Measurements from ENCODE around the gene ZMIZ1.

ZMIZ1 gene

DNA sequence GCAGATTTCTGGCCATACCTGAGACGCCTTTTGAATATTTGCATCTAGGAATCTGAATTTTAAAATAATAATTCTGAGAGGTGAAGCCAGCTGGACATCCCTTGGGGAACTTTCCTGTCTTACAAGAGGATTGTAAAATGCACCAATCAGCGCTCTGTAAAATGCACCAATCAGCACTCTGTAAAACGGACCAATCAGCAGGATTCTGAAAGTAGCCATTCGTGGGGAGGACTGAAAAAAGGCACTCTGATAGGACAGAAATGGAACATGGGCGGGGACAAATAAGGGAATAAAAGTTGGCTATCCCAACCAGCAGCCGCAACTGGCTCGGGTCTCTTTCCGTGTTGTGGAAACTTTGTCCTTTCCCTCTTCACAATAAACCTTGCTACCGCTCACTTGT lies 288.4 kb downstream of the ZMIZ1 start:
- H3K9ac ChIP-seq (ENCODE audit: low read depth, low read length), result no peak overlapping the region
- H3K9me3 ChIP-seq (ENCODE audit: control insufficient read depth, insufficient read depth, low read length), result no peaks in the 10 kb centered on the region
- no peaks in the 10 kb centered on the region for H3K4me1 ChIP-seq (ENCODE audit: insufficient read depth, low read length)
- peaks cover 12% of the 10 kb centered on the region for H3K36me3 ChIP-seq (ENCODE audit: insufficient read depth, low read length)

DNA sequence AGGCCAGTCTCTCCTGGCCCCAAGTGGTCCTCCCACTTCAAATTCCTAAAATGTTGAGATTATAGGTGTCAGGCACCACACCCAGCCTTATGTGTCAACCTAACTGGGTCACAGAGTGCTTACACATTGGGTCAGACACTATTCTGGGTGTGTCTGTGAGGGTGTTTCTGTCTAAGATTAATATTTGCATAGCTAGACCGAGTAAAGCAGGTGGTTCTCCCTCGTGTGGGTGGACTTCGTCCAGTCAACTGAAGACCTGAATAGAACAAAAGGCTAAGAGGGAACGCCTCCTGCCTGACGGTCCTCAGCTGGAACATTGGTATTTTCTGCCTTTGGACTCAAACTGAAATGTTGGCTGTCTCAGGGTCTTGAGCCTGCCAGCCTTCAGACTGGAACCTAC lies 290.0 kb downstream of the ZMIZ1 start:
- no peak overlapping the region for H3K9ac ChIP-seq (ENCODE audit: low read depth, low read length)
- H3K36me3 ChIP-seq (ENCODE audit: insufficient read depth, low read length), result peaks cover 6% of the 10 kb centered on the region; the same call in 1 of the 2 replicates
- H3K4me1 ChIP-seq (ENCODE audit: insufficient read depth, low read length), result no peaks in the 10 kb centered on the region
- no peaks in the 10 kb centered on the region for H3K9me3 ChIP-seq (ENCODE audit: control insufficient read depth, insufficient read depth, low read length)

DNA sequence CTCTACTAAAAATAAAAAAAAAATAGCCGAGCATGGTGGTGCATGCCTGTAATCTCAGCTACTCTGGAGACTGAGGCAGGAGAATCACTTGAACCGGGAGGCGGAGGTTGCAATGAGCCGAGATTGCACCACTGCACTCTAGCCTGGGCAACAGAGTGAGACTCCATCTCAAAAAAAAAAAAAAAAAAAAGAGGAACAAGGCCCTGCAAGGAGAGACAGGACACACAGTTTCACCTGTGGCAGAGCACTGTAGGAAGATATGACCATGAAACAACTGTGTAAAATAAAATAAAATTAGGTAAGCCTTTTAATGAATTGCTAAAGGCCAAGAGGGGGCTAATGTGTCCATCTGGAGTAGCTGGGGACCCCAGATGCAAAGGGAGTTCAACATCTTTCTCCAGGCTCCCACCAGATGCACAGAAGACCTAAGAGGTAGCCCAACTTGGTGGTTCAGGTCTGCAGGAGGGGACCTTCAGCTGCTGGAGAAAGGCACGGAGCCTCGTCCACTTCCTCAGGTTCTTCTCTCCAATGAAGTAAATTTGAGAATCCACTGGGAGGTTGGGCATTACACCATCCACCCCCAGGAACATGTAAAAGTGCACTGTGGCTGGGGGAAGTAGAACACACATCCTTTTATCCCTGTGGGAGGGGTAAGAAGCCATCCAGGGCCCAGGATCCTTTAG lies 291.2 kb downstream of the ZMIZ1 start:
- Histone ChIP-seq H3K9me3 (ENCODE audit: control insufficient read depth, insufficient read depth, low read length) (no peaks in the 10 kb centered on the region), H3K4me1 (ENCODE audit: insufficient read depth, low read length) (no peaks in the 10 kb centered on the region), H3K36me3 (ENCODE audit: insufficient read depth, low read length) (no peaks in the 10 kb centered on the region), H3K9ac (ENCODE audit: low read depth, low read length) (no peak overlapping the region)

DNA sequence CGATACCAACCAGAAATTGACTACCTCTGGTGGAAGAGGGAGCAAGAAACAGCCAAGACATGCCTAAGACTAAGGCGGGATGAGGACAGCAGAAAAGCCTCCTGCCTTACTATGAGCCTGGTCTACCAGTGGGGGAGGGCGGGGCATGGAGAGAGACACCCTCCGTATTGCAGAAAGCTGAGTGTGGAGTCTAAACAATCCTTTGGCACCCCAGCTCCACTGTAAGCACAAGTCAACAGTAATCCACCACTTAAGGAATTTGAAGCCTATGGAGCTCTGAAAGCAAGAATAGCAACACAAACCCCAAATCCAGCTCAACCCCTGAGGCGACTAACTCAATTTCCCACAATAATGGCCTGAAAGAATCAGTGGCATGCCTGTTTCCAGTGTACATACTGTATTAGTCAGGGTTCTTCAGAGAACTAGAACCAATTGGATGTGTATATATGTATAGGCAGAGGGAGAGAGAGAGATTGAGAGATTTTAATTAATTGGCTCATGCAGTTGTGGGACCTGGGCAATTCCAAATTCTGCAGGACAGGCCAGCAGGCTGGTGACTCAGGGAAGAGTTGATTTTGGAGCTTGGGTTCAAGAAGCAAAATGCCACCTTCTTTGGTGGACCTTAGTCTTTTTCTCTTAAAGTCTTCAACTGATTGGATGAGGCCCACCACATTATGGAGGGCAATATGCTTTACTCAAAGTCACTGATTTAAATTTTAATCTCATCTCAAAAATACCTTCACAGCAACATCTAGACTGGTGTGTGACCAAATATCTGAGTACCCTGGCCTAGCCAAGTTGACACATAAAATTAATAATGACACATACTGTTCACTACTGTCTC lies 292.0 kb downstream of the ZMIZ1 start:
- H3K9ac ChIP-seq (ENCODE audit: low read depth, low read length), result no peak overlapping the region
- H3K36me3 ChIP-seq (ENCODE audit: insufficient read depth, low read length), result no peaks in the 10 kb centered on the region
- H3K4me1 ChIP-seq (ENCODE audit: insufficient read depth, low read length), result no peaks in the 10 kb centered on the region
- no peaks in the 10 kb centered on the region for H3K9me3 ChIP-seq (ENCODE audit: control insufficient read depth, insufficient read depth, low read length)

DNA sequence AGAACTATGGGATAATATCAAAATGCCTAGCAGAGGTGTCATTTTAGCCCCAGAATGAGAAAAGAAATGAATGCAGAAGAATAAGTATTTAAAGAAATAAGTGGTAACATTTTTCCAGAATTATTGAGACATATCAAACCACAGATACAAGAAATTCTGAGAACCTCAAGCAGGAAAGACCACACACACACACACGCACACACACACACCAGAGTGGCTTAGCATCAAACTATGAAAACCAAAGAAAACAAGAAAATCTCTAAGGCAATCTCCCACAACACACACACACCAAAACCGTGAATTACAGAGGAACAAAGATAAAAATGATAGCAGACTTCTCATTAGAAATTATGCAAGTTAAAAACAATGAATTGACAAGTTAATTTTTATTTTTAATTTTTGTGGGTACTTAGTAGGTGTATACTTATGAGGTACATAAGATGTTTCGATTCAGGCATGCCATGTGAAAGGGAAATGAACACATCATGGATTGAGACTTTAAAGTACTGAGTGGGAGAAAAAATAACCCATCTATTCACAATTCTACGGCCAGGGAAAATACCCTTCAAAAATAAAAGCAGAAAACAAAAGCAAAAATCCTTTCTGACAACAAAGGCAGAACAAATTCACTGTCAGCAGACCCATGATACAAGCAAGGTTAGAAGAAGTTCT lies 293.1 kb downstream of the ZMIZ1 start:
- Histone ChIP-seq H3K9ac (ENCODE audit: low read depth, low read length) (no peak overlapping the region), H3K4me1 (ENCODE audit: insufficient read depth, low read length) (no peaks in the 10 kb centered on the region), H3K9me3 (ENCODE audit: control insufficient read depth, insufficient read depth, low read length) (no peaks in the 10 kb centered on the region), H3K36me3 (ENCODE audit: insufficient read depth, low read length) (no peaks in the 10 kb centered on the region)

Measured in ES-I3 (cell line).